ENCODE results near the gene UNC45A. TPM values are rescaled to one million over a fixed set of nuclear protein-coding genes. Genes with fewer than 3 reads are reported as not detected.

UNC45A gene
- total and polyA plus RNA-seq, 2 of the 4 experiments (the other 2 are of a cell fraction) = 68.9 to 100 TPM

- CTCF ChIA-PET = interaction anchor here (1.5 to 2.0 kb wide), 2 partner anchors 10 to 11 kb away, joined by 5 to 7 read pairs; no protein-coding TSS in a partner anchor
- no TSS peak for BruUV-seq (replicated peaks)
- intact Hi-C loops (cut with micrococcal nuclease) = no loop called here
Observed at GRCh38 chr15:90967206-90967605, 32.1 kb downstream of the UNC45A start.

More at GRCh38 chr15:90967206-90967605, 32.1 kb downstream of the UNC45A start:
- Histone ChIP-seq H3K23ac (ENCODE audit: low read depth, low read length) (no peak overlapping the region), H3K9me1 (ENCODE audit: insufficient read depth, low read length) (0 out of 2 replicates have a peak, but pooled peaks cover 5% of the 10 kb centered on the region), H3K4ac (ENCODE audit: low read depth, low read length) (no peak overlapping the region), H2BK120ac (ENCODE audit: low read depth, low read length) (no peak overlapping the region), H3K56ac (ENCODE audit: extremely low read depth, insufficient read depth, low read length) (no peak overlapping the region), H3K4me3 (ENCODE audit: insufficient read depth, low read depth, low read length) (no peak overlapping the region), H3K9me3 (ENCODE audit: control insufficient read depth, insufficient read depth, low read length) (no peaks in the 10 kb centered on the region), H4K5ac (ENCODE audit: low read depth, low read length) (no peak overlapping the region), H3K36me3 (ENCODE audit: control insufficient read depth, insufficient read depth, low read length) (peaks cover 26% of the 10 kb centered on the region), H2AK5ac (ENCODE audit: low read depth, low read length) (no peak overlapping the region), H4K91ac (ENCODE audit: insufficient read depth, low read depth, low read length) (no peak overlapping the region), H3K9ac (ENCODE audit: low read depth, low read length) (no peak overlapping the region), H4K8ac (ENCODE audit: low read depth in 2 of 2, low read length in 2 of 2) (no peak overlapping the region), H2AK9ac (replicated peaks; ENCODE audit: low read depth, low read length, poor library complexity) (no peak overlapping the region), H3K18ac (ENCODE audit: low read depth, low read length) (no peak overlapping the region), H2BK20ac (ENCODE audit: low read depth, low read length) (no peak overlapping the region), H3K27me3 (ENCODE audit: control insufficient read depth, insufficient read depth, low read length) (no peaks in the 10 kb centered on the region), H3K4me1 (ENCODE audit: control insufficient read depth, insufficient read depth, low read length) (no peaks in the 10 kb centered on the region), H2BK5ac (ENCODE audit: low read depth, low read length, poor library complexity, severe bottlenecking) (no peak overlapping the region), H3K14ac (replicated peaks; ENCODE audit: low read depth, low read length) (no peak overlapping the region), H4K20me1 (ENCODE audit: insufficient read depth, low read length) (no peaks in the 10 kb centered on the region), H3K27ac (ENCODE audit: insufficient read depth, low read length) (no peak overlapping the region), H3K79me1 (ENCODE audit: low read depth in 1 of 2, low read length in 2 of 2) (peaks cover 11 to 28% of the 10 kb centered on the region in 2 experiments), H3K4me2 (ENCODE audit: low read depth, low read length) (no peak overlapping the region), H2BK15ac (ENCODE audit: low read depth, low read length) (no peak overlapping the region), H2AFZ (replicated peaks; ENCODE audit: low read length, poor library complexity) (no peak overlapping the region)
- TF ChIP-seq ELK1 (IDR thresholded peaks at IDR 0.05; ENCODE audit: borderline replicate concordance, low read depth, low read length) = no peak
- TF ChIP-seq CEBPB (IDR thresholded peaks at IDR 0.05; ENCODE audit: low read depth, low read length) = no peak
- no peak for TF ChIP-seq POLR2A (IDR thresholded peaks at IDR 0.05; ENCODE audit: low read depth, low read length)
- no peak for TF ChIP-seq USF2 (IDR thresholded peaks at IDR 0.05; ENCODE audit: low read depth, low read length)
- no peak for TF ChIP-seq MAZ (IDR thresholded peaks at IDR 0.05; ENCODE audit: borderline replicate concordance, low read depth, low read length)
- TF ChIP-seq RCOR1 (IDR thresholded peaks at IDR 0.05; ENCODE audit: insufficient replicate concordance, low read length) = no peak
- TF ChIP-seq NFE2L2 (IDR thresholded peaks at IDR 0.05; ENCODE audit: low read depth, low read length) = no peak
- TF ChIP-seq CHD1 (IDR thresholded peaks at IDR 0.05; ENCODE audit: low read depth, low read length) = no peak
- ATAC-seq (ENCODE audit: low read depth) (no peak), DNase-seq (no peak)
- dilution Hi-C loops (cut with HindIII; ENCODE audit: low sequenced_read_pairs, unreplicated experiment) = no loop called here
- in situ Hi-C loops (cut with MboI; ENCODE audit: low sequenced_read_pairs) = no loop called here
- POLR2A ChIA-PET (ENCODE audit: unreplicated experiment) = no interaction called here
- 100% methylated on average over 2 of the region's 5 CpGs; no CpG with 5 or more reads in 1 of the 2 experiments for WGBS, 2 experiments (ENCODE audit: extremely low coverage in 2 of 2, insufficient read length in 1 of 2)

All from IMR-90 (cell line).